Peyer's patch (tissue), 4 donors: ENCODE measurements around the gene CCNYL1.

Experiments
- POLR2A ChIP-seq, 2 donors: fragments of 450-650 bp; IDR thresholded peaks; one replicate each; pipeline ENCODE4 v1.5.1; 2017; ENCODE audit warnings: antibody characterized with exemption in 2 of 2, mild to moderate bottlenecking in 2 of 2, moderate library complexity in 2 of 2
- TF ChIP-seq, protein P1 (sequence below), 6 experiments: fragments of 450-650 bp in 4 of 6; fragments of 200-600 bp in 2 of 6; sonication (generic) in 1 of 6; IDR thresholded peaks; one replicate each; pipeline ENCODE4 v1.5.1; 2017 to 2019; ENCODE audit warnings: antibody characterized with exemption in 6 of 6, mild to moderate bottlenecking in 3 of 6, moderate library complexity in 1 of 6

DNA sequence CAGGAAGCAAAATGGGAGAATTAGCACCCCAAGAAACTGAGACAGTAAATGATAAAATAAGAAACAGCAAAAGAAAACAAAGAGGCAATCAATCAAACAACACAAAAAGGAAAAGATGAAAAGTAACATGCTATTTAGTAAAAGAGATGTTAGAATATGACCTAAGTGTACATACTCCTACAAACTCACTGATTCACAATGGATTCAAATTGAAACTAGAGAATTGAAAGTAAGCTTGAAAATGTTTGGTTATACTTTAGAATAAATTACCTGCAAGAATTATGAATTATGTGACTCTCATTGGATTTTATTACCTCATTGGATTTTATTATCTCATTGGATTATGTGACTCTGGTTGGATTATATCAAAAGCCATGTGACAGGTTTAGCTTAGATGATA, 22.8 kb upstream of the CCNYL1 start:
- TF ChIP-seq, protein P1, sequence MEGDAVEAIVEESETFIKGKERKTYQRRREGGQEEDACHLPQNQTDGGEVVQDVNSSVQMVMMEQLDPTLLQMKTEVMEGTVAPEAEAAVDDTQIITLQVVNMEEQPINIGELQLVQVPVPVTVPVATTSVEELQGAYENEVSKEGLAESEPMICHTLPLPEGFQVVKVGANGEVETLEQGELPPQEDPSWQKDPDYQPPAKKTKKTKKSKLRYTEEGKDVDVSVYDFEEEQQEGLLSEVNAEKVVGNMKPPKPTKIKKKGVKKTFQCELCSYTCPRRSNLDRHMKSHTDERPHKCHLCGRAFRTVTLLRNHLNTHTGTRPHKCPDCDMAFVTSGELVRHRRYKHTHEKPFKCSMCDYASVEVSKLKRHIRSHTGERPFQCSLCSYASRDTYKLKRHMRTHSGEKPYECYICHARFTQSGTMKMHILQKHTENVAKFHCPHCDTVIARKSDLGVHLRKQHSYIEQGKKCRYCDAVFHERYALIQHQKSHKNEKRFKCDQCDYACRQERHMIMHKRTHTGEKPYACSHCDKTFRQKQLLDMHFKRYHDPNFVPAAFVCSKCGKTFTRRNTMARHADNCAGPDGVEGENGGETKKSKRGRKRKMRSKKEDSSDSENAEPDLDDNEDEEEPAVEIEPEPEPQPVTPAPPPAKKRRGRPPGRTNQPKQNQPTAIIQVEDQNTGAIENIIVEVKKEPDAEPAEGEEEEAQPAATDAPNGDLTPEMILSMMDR (IDR thresholded peaks at IDR 0.05): no peak
- TF ChIP-seq POLR2A (IDR thresholded peaks at IDR 0.05): no peak
